GM12865 (cell line): Measurements from ENCODE around the gene GRK5.

Experiments used
- DNase-seq: peaks from one replicate; pipeline ENCODE4 v3.0.0; 2010; ENCODE audit warnings: low read depth
- H3K4me3 ChIP-seq: 2 replicates; pipeline ENCODE4 v1.5.1; 2011; ENCODE audit warnings: mild to moderate bottlenecking, low read depth, low read length, control low read depth
- CTCF ChIP-seq: IDR thresholded peaks from 2 replicates; pipeline ENCODE4 v1.5.1; 2011; ENCODE audit warnings: low read length, control low read depth, low read depth, inconsistent platforms; ENCODE audit not compliant: insufficient read depth; ENCODE audit errors: missing control alignments

The GRK5 gene

GRCh38 chr10:119327096-119327745 lies 119.8 kb downstream of the GRK5 start:
- H3K4me3 ChIP-seq = no peak overlapping the region
- no peak for DNase-seq
- no peak for TF ChIP-seq CTCF

- H3K4me3 ChIP-seq = no peak overlapping the region
- no peak for DNase-seq
- no peak for TF ChIP-seq CTCF
Observed at GRCh38 chr10:119328223-119328622, 120.9 kb downstream of the GRK5 start.

GRCh38 chr10:119330342-119330741 lies 123.0 kb downstream of the GRK5 start:
- DNase-seq = no peak
- no peak overlapping the region for H3K4me3 ChIP-seq
- TF ChIP-seq CTCF = no peak

- no peak for DNase-seq
- no peak for TF ChIP-seq CTCF
- no peak overlapping the region for H3K4me3 ChIP-seq
Observed at GRCh38 chr10:119331061-119331460, 123.7 kb downstream of the GRK5 start.

GRCh38 chr10:119333146-119333792 lies 125.9 kb downstream of the GRK5 start:
- no peak for DNase-seq
- TF ChIP-seq CTCF = no peak
- no peak overlapping the region for H3K4me3 ChIP-seq

- TF ChIP-seq CTCF = no peak
- DNase-seq = no peak
- H3K4me3 ChIP-seq = no peak overlapping the region
Observed at GRCh38 chr10:119335671-119336353, 128.4 kb downstream of the GRK5 start.
